ENCODE results near the gene KCNQ2. TPM values are rescaled to one million over a fixed set of nuclear protein-coding genes. Genes with fewer than 3 reads are reported as not detected.

Gene KCNQ2
- total RNA-seq, 2 experiments from 2014 or later, result not detected

DNA sequence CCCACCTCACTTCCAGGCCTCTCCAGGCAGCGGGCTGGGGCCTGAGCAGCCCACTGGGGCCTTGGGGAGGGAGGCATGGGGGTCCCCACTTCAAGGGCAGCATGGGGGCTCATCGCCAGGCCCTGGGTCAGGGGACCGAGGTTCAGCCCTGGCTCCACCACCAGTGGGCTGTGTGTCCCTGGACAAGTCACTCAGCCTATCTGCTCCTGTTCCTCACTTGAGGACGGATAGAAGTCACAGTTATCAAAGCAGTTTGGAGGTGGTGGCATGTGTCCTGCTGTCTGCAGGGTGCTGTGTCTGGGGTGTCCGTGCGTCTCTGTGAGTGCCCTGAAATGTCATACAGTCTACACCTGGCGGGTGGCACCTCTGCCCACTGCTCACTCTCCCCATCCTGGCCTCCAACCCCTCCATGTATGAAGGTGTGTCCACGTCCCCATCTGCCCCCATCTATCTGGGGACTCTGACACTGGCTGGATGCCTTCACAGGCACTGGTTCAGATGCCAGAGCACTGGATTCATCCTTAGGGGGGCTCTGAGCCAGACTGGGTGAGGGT is 22.8 kb upstream of the KCNQ2 start:
- intact Hi-C loops (cut with DNase I, micrococcal nuclease), result no loop called here
- H3K9me3 Mint-ChIP-seq (ENCODE audit: low read depth), result no peaks in the 10 kb centered on the region
- ATAC-seq, result no peak
- no peak overlapping the region for H3K27ac Mint-ChIP-seq
- H3K36me3 Mint-ChIP-seq (ENCODE audit: low read depth), result no peaks in the 10 kb centered on the region
- H3K4me1 Mint-ChIP-seq, result peaks cover 2% of the 10 kb centered on the region
- DNase-seq, result no peak
- H3K27me3 Mint-ChIP-seq, result peaks cover 14% of the 10 kb centered on the region
- no peak overlapping the region for H3K4me3 Mint-ChIP-seq
- POLR2A ChIA-PET, result no interaction called here
- CTCF ChIA-PET, result interaction anchor here (0.7 to 1.7 kb wide), 5 partner anchors 10 to 283 kb away, joined by 3 to 5 read pairs (median 4); no protein-coding TSS in a partner anchor

DNA sequence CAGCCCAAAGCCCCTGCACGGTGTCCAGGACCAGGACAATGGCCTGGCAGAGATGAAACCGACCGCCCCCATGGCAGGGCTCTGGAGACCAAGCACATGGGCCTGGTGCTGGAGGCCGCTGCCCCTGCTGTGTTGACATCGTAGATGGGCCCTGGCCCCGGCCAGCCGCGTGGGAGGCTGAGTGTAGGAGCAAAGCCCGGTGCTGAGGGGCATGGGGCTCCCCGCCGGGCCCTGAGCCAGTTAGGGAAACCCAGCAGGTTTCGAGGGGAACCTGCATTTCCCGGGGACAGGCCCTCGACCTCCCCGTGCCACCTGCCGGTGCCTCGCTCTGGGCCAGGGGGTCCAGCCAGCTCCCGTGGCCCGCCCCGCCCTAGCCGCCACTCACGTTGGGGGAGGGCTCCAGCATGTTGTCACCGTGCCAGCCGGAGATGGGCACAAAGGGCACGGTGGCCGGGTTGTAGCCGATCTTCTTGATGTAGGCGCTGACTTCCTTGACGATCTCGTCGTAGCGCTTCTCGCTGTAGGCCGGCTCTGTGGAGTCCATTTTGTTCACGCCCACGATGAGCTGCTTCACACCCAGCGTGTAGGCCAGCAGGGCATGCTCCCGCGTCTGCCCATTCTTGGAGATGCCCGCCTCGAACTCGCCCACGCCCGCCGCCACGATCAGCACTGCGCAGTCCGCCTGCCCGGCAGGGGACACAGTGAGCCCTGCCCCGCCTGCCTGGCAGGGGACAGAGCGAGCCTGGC is 22.1 kb upstream of the KCNQ2 start:
- Mint-ChIP-seq H3K4me1 (peaks cover 2% of the 10 kb centered on the region), H3K36me3 (ENCODE audit: low read depth) (no peaks in the 10 kb centered on the region), H3K4me3 (no peak overlapping the region), H3K27me3 (peaks cover 14% of the 10 kb centered on the region), H3K9me3 (ENCODE audit: low read depth) (no peaks in the 10 kb centered on the region), H3K27ac (no peak overlapping the region)
- ChIA-PET CTCF (interaction anchor here (0.7 kb wide), 2 partner anchors 10 to 282 kb away, joined by 3 read pairs; no protein-coding TSS in a partner anchor), POLR2A (no interaction called here)
- intact Hi-C loops (cut with DNase I, micrococcal nuclease), result no loop called here
- DNase-seq, result no peak
- no peak for ATAC-seq

DNA sequence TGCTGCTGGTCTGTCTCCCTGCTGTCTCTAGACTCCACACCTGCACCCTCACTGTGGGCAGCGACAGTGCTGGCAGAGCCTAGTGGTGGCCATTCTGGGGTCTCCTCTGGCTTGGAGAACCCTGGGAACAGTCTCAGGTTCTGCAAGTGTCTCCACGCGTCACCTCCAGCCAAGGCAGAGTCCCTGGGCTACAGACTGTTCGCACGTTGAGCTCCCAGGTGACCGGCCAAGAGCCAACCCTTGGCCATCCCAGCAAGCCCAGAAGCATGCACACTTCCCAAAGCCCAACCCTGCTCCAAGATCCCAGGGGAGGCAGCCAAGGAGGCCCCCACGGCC is 21.6 kb upstream of the KCNQ2 start:
- Mint-ChIP-seq H3K36me3 (ENCODE audit: low read depth) (no peaks in the 10 kb centered on the region), H3K4me3 (no peak overlapping the region), H3K27me3 (peaks cover 14% of the 10 kb centered on the region), H3K9me3 (ENCODE audit: low read depth) (no peaks in the 10 kb centered on the region), H3K4me1 (peaks cover 2% of the 10 kb centered on the region), H3K27ac (no peak overlapping the region)
- intact Hi-C loops (cut with DNase I, micrococcal nuclease), result no loop called here
- ChIA-PET CTCF (no interaction called here), POLR2A (no interaction called here)
- ATAC-seq, result no peak
- DNase-seq, result no peak

DNA sequence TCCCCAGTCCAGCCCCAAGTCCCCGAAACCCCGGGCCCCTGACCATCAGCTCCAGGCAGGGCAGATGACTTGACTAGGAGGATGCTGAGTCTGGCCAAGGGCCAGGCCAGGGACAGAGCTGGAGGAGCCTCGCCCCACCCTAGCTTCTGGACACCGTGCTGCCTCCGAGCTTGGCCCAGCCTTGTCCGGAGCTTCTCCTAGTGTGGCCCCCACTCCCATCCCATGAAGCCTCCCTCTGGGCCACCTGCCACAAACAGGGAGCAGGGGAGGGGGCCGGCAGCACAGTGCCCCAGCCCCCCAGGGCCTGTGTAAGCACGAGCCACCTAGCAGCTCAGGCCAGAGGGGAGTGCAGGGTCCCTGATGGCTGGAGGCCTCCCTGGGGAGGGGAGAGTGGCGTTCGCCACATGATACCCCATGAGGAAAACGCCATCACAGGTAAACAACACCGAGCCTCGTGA is 21.1 kb upstream of the KCNQ2 start:
- CTCF ChIA-PET, result no interaction called here

DNA sequence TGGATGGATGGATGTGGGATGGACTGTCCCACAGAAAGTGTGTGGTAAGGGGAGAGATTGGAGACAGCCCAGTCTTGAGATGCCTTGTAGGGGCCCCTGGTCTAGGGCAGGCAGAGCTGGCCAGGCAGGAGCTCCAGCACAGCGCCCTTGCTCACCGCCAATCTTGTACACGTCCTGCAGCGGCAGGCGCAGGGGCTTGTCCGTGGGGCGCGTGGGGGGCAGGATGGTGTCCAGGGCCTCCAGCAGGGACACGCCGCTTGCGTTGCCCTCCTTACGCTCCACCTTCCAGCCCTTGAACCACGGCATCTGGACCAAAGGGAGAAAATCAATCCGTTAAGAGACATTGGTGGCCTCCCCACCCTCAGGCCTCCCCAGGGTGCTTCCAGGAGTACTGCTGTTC is 20.5 kb upstream of the KCNQ2 start:
- peaks cover 14% of the 10 kb centered on the region for H3K27me3 Mint-ChIP-seq
- ChIA-PET CTCF (no interaction called here), POLR2A (no interaction called here)
- no peak overlapping the region for H3K4me3 Mint-ChIP-seq
- DNase-seq (no peak), ATAC-seq (no peak)
- no peaks in the 10 kb centered on the region for H3K9me3 Mint-ChIP-seq (ENCODE audit: low read depth)
- H3K36me3 Mint-ChIP-seq (ENCODE audit: low read depth), result no peaks in the 10 kb centered on the region
- no peak overlapping the region for H3K27ac Mint-ChIP-seq
- H3K4me1 Mint-ChIP-seq, result peaks cover 2% of the 10 kb centered on the region
- intact Hi-C loops (cut with DNase I, micrococcal nuclease), result no loop called here

More for the DNA sequence above, 21.1 kb upstream of the KCNQ2 start:
- no peak for DNase-seq
- ATAC-seq, result no peak
- Mint-ChIP-seq H3K4me1 (peaks cover 2% of the 10 kb centered on the region), H3K4me3 (no peak overlapping the region), H3K27me3 (peaks cover 14% of the 10 kb centered on the region), H3K27ac (no peak overlapping the region), H3K36me3 (ENCODE audit: low read depth) (no peaks in the 10 kb centered on the region), H3K9me3 (ENCODE audit: low read depth) (no peaks in the 10 kb centered on the region)
- POLR2A ChIA-PET, result no interaction called here
- intact Hi-C loops (cut with DNase I, micrococcal nuclease), result no loop called here

DNA sequence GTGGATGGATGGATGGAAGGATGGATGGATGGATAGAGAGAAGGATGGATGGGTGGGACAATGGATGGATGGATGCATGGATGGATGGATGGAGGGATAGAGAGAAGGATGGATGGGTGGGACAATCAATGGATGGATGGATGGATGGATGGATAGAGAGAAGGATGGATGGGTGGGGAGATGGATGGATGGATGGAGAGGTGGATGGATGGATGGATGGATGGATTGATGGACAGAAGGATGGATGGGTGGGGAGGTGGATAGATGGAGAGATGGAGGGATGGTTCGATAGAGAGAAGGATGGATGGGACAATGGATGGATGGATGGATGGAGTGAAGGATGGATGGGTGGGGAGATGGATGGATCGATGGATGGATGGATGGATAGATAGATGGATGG is 20.1 kb upstream of the KCNQ2 start:
- Mint-ChIP-seq H3K27ac (no peak overlapping the region), H3K36me3 (ENCODE audit: low read depth) (no peaks in the 10 kb centered on the region), H3K9me3 (ENCODE audit: low read depth) (no peaks in the 10 kb centered on the region), H3K27me3 (peaks cover 12% of the 10 kb centered on the region), H3K4me3 (no peak overlapping the region), H3K4me1 (peaks cover 2% of the 10 kb centered on the region)
- POLR2A ChIA-PET, result no interaction called here
- ATAC-seq, result no peak
- intact Hi-C loops (cut with DNase I, micrococcal nuclease), result no loop called here
- CTCF ChIA-PET, result no interaction called here
- no peak for DNase-seq

DNA sequence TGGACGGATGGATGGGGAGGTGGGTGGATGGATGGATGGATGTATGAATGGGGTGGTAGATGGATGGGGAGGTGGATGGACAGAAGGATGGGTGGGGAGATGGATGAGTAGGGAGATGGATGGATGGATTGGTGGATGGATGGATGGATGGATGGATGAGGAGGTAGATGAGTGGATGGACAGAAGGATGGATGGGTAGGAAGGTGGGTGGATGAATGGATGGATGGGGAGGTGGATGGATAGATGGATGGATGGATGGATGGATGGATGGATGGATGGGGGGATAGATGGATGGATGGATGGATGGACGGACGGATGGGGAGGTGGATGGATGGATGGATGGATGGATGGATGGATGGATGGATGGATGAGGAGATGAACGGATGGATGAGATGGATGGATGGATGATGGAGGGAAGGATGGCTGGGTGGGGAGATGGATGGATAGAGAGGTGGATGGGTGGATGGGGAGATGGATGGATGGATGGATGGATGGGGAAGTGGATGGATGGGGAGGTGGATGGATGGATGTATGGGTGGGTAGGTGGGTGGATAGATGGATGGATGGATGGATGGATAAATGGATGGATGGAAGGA is 19.3 kb upstream of the KCNQ2 start:
- POLR2A ChIA-PET, result no interaction called here
- H3K27ac Mint-ChIP-seq, result no peak overlapping the region
- H3K9me3 Mint-ChIP-seq (ENCODE audit: low read depth), result no peaks in the 10 kb centered on the region

DNA sequence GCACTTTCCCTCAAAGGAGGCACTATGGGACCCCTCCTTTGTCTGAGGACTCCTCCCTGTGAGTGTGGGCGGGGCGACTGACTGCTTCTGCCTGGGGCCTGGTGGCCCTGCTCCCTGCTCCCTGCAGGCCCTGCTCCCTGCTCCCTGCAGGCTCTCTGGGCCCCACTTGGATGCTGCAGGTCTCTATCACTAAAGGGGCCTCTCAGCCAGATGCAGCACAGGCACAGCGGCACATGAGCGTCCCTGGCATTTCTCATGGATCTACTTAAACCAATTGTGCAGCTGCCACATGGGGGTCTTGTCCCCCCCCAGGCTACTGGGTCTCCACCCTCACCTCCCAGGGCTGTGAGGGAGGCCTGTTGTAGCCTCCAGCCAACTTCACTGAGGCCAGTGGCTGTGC is 18.6 kb upstream of the KCNQ2 start:
- no peak for DNase-seq

More for the DNA sequence above, 19.3 kb upstream of the KCNQ2 start:
- CTCF ChIA-PET, result no interaction called here
- DNase-seq, result no peak
- H3K27me3 Mint-ChIP-seq, result peaks cover 8% of the 10 kb centered on the region
- intact Hi-C loops (cut with DNase I, micrococcal nuclease), result no loop called here
- no peaks in the 10 kb centered on the region for H3K36me3 Mint-ChIP-seq (ENCODE audit: low read depth)
- ATAC-seq, result no peak
- peaks cover 2% of the 10 kb centered on the region for H3K4me1 Mint-ChIP-seq
- H3K4me3 Mint-ChIP-seq, result no peak overlapping the region

DNA sequence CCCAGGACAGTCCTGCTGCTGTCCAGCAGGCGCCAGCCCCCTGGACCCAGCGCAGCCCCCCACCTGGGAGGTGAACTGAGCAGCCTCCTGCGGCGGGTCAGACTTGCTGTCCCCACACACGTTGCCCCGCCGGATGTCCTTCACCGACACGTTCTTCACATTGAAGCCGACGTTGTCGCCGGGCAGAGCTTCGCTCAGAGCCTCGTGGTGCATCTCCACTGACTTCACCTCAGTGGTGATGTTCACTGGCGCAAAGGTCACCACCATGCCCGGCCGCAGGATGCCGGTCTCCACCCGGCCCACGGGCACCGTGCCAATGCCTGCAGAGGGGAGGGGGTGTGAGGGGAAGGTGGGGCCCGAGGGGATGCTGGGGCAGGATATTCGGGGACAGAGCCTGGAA is 18.0 kb upstream of the KCNQ2 start:
- ATAC-seq (no peak), DNase-seq (no peak)
- Mint-ChIP-seq H3K9me3 (ENCODE audit: low read depth) (no peaks in the 10 kb centered on the region), H3K36me3 (ENCODE audit: low read depth) (no peaks in the 10 kb centered on the region), H3K4me1 (no peaks in the 10 kb centered on the region), H3K27ac (no peak overlapping the region), H3K27me3 (peaks cover 10% of the 10 kb centered on the region), H3K4me3 (no peak overlapping the region)
- ChIA-PET CTCF (no interaction called here), POLR2A (interaction anchor here (0.6 kb wide), 1 partner anchor 24 kb away, joined by 7 read pairs; no protein-coding TSS in a partner anchor)
- intact Hi-C loops (cut with DNase I, micrococcal nuclease), result no loop called here

More for the DNA sequence above, 18.6 kb upstream of the KCNQ2 start:
- Mint-ChIP-seq H3K27me3 (peaks cover 10% of the 10 kb centered on the region), H3K4me1 (no peaks in the 10 kb centered on the region), H3K4me3 (no peak overlapping the region), H3K36me3 (ENCODE audit: low read depth) (no peaks in the 10 kb centered on the region), H3K9me3 (ENCODE audit: low read depth) (no peaks in the 10 kb centered on the region), H3K27ac (no peak overlapping the region)
- POLR2A ChIA-PET, result interaction anchor here (0.6 kb wide), 1 partner anchor 24 kb away, joined by 7 read pairs; no protein-coding TSS in a partner anchor
- intact Hi-C loops (cut with DNase I, micrococcal nuclease), result no loop called here
- CTCF ChIA-PET, result no interaction called here
- ATAC-seq, result no peak

DNA sequence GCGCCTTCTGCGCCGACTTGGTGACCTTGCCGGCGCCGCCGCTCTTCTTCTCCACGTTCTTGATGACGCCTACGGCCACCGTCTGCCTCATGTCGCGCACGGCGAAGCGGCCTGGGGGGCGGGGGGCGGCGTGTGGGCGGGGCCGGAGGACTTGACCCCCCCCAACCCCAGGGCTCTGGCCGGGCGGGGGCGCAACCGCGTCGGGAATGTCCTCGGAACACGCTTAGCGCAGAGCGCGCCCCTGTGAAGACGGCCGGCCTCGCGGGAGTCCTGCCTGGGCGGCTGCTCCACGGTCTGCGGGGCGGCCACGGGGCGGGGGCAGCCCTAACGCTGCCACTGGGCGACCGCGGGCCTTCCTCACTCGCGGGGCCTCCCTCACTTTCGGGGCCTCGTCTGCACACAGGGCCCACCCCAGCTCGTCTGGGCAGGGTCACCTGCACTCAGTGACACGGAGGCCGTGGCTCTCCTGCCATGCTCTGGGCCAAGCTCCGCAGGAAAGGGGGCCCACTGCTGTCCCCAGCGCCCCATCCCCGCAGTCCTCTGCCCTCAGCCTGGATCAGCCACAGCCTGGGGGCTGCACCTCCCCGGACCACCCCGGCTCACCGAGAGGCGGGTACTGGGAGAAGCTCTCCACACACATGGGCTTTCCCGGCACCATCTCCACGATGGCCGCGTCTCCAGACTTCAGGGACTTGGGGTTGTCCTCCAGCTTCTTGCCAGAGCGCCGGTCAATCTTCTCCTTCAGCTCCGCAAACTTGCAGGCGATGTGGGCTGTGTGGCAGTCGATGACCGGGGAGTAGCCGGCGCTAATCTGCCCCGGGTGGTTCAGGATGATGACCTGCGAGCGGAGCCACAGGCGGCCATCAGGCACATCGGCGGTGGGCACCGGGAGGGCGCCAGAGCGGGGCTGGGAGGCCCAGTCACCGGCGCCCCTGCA is 16.1 kb upstream of the KCNQ2 start:
- H3K9me3 Mint-ChIP-seq (ENCODE audit: low read depth), result no peaks in the 10 kb centered on the region
- ATAC-seq (no peak), DNase-seq (no peak)
- intact Hi-C loops (cut with DNase I, micrococcal nuclease), result no loop called here
- ChIA-PET CTCF (interaction anchor here (0.6 kb wide), 1 partner anchor 9 kb away, joined by 3 read pairs; no protein-coding TSS in a partner anchor), POLR2A (no interaction called here)
- H3K36me3 Mint-ChIP-seq (ENCODE audit: low read depth), result no peaks in the 10 kb centered on the region
- H3K27me3 Mint-ChIP-seq, result peaks cover 13% of the 10 kb centered on the region
- H3K4me1 Mint-ChIP-seq, result no peaks in the 10 kb centered on the region
- H3K27ac Mint-ChIP-seq, result no peak overlapping the region
- no peak overlapping the region for H3K4me3 Mint-ChIP-seq

DNA sequence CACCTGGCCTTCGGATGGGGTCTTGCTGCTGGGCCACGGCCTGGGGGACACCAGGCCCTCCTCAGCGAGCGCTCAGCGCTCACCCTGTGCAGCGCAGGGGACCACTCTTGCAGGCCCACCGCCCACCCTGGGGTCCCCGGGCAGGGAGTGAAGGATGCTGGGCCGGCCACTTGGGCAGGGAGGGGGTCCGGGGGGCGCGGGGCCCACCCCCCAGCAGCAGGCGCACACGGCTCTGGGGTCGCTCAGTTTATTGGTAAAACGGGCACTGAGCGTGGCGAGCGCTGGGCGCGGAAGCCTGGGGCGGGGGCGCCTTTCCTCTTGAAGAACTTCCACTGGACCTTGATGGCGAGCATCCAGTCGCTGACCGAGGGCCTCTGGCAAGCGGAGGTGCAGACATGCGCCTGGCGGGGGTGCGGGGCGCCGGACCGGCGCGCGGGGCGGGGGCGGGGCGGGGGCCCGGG is 15.4 kb upstream of the KCNQ2 start:
- no peaks in the 10 kb centered on the region for H3K36me3 Mint-ChIP-seq (ENCODE audit: low read depth)
- ChIA-PET CTCF (no interaction called here), POLR2A (no interaction called here)
- no peak overlapping the region for H3K4me3 Mint-ChIP-seq
- H3K4me1 Mint-ChIP-seq, result peaks cover 2% of the 10 kb centered on the region
- no peak overlapping the region for H3K27ac Mint-ChIP-seq
- intact Hi-C loops (cut with DNase I, micrococcal nuclease), result no loop called here
- peaks cover 15% of the 10 kb centered on the region for H3K27me3 Mint-ChIP-seq
- ATAC-seq (no peak), DNase-seq (no peak)
- no peaks in the 10 kb centered on the region for H3K9me3 Mint-ChIP-seq (ENCODE audit: low read depth)
